Endothelial cell of umbilical vein (primary cell): ENCODE results near the gene AP3S2. TPM values are rescaled to one million over a fixed set of nuclear protein-coding genes. Genes with fewer than 3 reads are reported as not detected.

Source experiments
- BruUV-seq: library from RNA; stranded (reverse); fragments of 400-500 nt; replicated peaks from 2 replicates; lab custom pipeline; 2021; lab: Mats Ljungman, UMichigan
- CTCF ChIA-PET: fragments of 300-600, 350-600 bp; sonication (Branson Sonifier 250); formaldehyde crosslinking; loops from one replicate; lab custom pipeline; 2021; ENCODE audit warnings: antibody characterized with exemption, inconsistent platforms; lab: Charles Lee
- POLR2A ChIA-PET: fragments of 300-600, 350-600 bp; sonication (Branson Sonifier 250); formaldehyde crosslinking; loops from one replicate; lab custom pipeline; 2021; ENCODE audit warnings: antibody characterized with exemption, inconsistent platforms; lab: Charles Lee
- DNase-seq: peaks from one replicate; pipeline ENCODE4 v3.0.0-alpha.2; 2011; ENCODE audit warnings: low read depth, low spot score
- FAIRE-seq: peaks from 2 replicates; lab custom pipeline; 2011; peaks lifted over from hg19 to GRCh38; lab: Jason Lieb, UNC
- H2AFZ ChIP-seq: 2 replicates; pipeline ENCODE4 v1.6.0; 2012; ENCODE audit warnings: low read depth, low read length, control low read depth, inconsistent platforms
- H3K27ac ChIP-seq: 2 replicates; pipeline ENCODE4 v1.5.1; 2011; ENCODE audit warnings: low read depth, mild to moderate bottlenecking, control low read depth, low read length, moderate library complexity; ENCODE audit not compliant: insufficient read depth
- H3K27me3 ChIP-seq, 2 experiments: 2 replicates each; pipeline versions ENCODE4 v1.6.0 to v1.6.1; 2011; ENCODE audit warnings: low read length in 2 of 2, mixed read lengths in 1 of 2; ENCODE audit not compliant: control insufficient read depth in 2 of 2, insufficient read depth in 2 of 2
- H3K36me3 ChIP-seq, 2 experiments: 2 replicates in 1 of 2; 3 replicates in 1 of 2; pipeline ENCODE4 v1.5.1; 2011; ENCODE audit warnings: low read length in 2 of 2, mild to moderate bottlenecking in 1 of 2, moderate library complexity in 1 of 2; ENCODE audit not compliant: control insufficient read depth in 2 of 2, insufficient read depth in 2 of 2; ENCODE audit errors: extremely low read depth in 1 of 2
- H3K4me1 ChIP-seq: 3 replicates; pipeline ENCODE4 v1.5.1; 2011; ENCODE audit warnings: mild to moderate bottlenecking, low read length; ENCODE audit not compliant: control insufficient read depth, insufficient read depth; ENCODE audit errors: extremely low read depth
- H3K4me2 ChIP-seq: 2 replicates; pipeline ENCODE4 v1.6.1; 2011; ENCODE audit warnings: low read length, control low read depth, mixed read lengths; ENCODE audit not compliant: insufficient read depth
- H3K4me3 ChIP-seq, 3 experiments: fragments of 200-600 bp in 1 of 3; sonication (generic), shearing (Covaris generic) in 1 of 3; replicated peaks in 1 of 3; 2 replicates each; pipeline ENCODE4 v1.5.1; 2011 to 2016; ENCODE audit warnings: control low read depth in 3 of 3, low read length in 3 of 3, mild to moderate bottlenecking in 2 of 3, inconsistent platforms in 1 of 3, low read depth in 1 of 3, moderate library complexity in 1 of 3; ENCODE audit not compliant: insufficient read depth in 1 of 3
- H3K79me2 ChIP-seq: 2 replicates; pipeline ENCODE4 v1.6.0; 2012; ENCODE audit warnings: low read length, inconsistent platforms; ENCODE audit not compliant: control insufficient read depth, insufficient read depth
- H3K9ac ChIP-seq: replicated peaks from 2 replicates; pipeline ENCODE3; 2011; ENCODE audit warnings: low read length, control low read depth; ENCODE audit not compliant: insufficient read depth; ENCODE audit errors: extremely low read depth
- H3K9me1 ChIP-seq: replicated peaks from 3 replicates; pipeline ENCODE4 v1.6.0; 2011; ENCODE audit warnings: mild to moderate bottlenecking, low read length; ENCODE audit not compliant: control insufficient read depth, insufficient read depth; ENCODE audit errors: extremely low read depth
- H3K9me3 ChIP-seq: replicated peaks from 2 replicates; pipeline ENCODE4 v1.5.1; 2012; ENCODE audit warnings: low read length, inconsistent platforms; ENCODE audit not compliant: control insufficient read depth, insufficient read depth
- H4K20me1 ChIP-seq: replicated peaks from 2 replicates; pipeline ENCODE3; 2011; ENCODE audit warnings: mild to moderate bottlenecking, low read length; ENCODE audit not compliant: control insufficient read depth, insufficient read depth; ENCODE audit errors: extremely low read depth
- CTCF ChIP-seq, 2 donors: IDR thresholded peaks; 1 replicate in 1 of 2; 2 replicates in 1 of 2; pipeline ENCODE4 v1.5.1; 2011; ENCODE audit warnings: low read length in 2 of 2, mild to moderate bottlenecking in 2 of 2, moderate library complexity in 2 of 2, control low read depth in 1 of 2, inconsistent platforms in 1 of 2, low read depth in 1 of 2; ENCODE audit not compliant: insufficient read depth in 1 of 2; ENCODE audit errors: extremely low read depth in 1 of 2
- EZH2 ChIP-seq: IDR thresholded peaks from 2 replicates; pipeline ENCODE4 v1.6.1; 2012; ENCODE audit warnings: borderline replicate concordance, low read depth, mild to moderate bottlenecking, moderate library complexity, low read length, inconsistent platforms; ENCODE audit not compliant: severe bottlenecking
- FOS ChIP-seq: IDR thresholded peaks from 2 replicates; pipeline ENCODE4 v1.6.1; 2011; ENCODE audit warnings: mild to moderate bottlenecking, low read length, moderate library complexity, borderline replicate concordance; ENCODE audit not compliant: insufficient read depth
- GATA2 ChIP-seq: IDR thresholded peaks from 2 replicates; pipeline ENCODE4 v1.7.0; 2011; ENCODE audit warnings: low read depth, mild to moderate bottlenecking, moderate library complexity, mixed read lengths, low read length; ENCODE audit not compliant: insufficient read length, insufficient read depth
- JUN ChIP-seq: IDR thresholded peaks from 2 replicates; pipeline ENCODE4 v1.6.1; 2011; ENCODE audit warnings: borderline replicate concordance, low read depth; ENCODE audit not compliant: insufficient read length, insufficient read depth
- MYC ChIP-seq: IDR thresholded peaks from one replicate; pipeline ENCODE4 v1.6.1; 2011; ENCODE audit warnings: mild to moderate bottlenecking, low read depth, low read length
- POLR2A ChIP-seq: IDR thresholded peaks from 2 replicates; pipeline ENCODE4 v1.6.1; 2012; ENCODE audit warnings: low read depth, mild to moderate bottlenecking, control low read depth, low read length
- POLR2AphosphoS5 ChIP-seq: IDR thresholded peaks from 2 replicates; pipeline ENCODE4 v1.6.1; 2012; ENCODE audit warnings: low read depth, mild to moderate bottlenecking, control low read depth, low read length, moderate library complexity; ENCODE audit not compliant: insufficient read depth
- dilution Hi-C: fragments of 300-500 bp; cut with MboI; formaldehyde crosslinking; loops from one replicate; pipeline ENCODE4 v1.15.0; 2019; ENCODE audit warnings: low sequenced_read_pairs; ENCODE audit not compliant: extremely low pct_ligation_motif_present
- intact Hi-C: fragments of 100-400 bp; cut with micrococcal nuclease; formaldehyde crosslinking; loops from one replicate; pipeline ENCODE4 v1.10.0; 2022
- polyA plus RNA-seq, 4 experiments: library from polyadenylated mRNA; depleted of rRNA in 3 of 4; stranded (reverse) in 3 of 4; unstranded in 1 of 4; fragments of >200 nt; gene quantifications; 2 replicates each; pipeline versions ENCODE4 v1.2.1 to v1.2.3, GENCODE V29; 2011 to 2012; ENCODE audit warnings: missing spikeins in 1 of 4
- total RNA-seq: library from RNA; stranded (reverse); gene quantifications from 2 replicates; pipeline ENCODE4 v1.2.3, GENCODE V29; 2021
- TF ChIP-seq, protein P1 (sequence below): IDR thresholded peaks from 2 replicates; pipeline ENCODE4 v1.6.1; 2011; ENCODE audit not compliant: insufficient read depth, insufficient read length

Gene AP3S2
- total and polyA plus RNA-seq, 2 donors (not counting 3 experiments of a cell fraction or from before 2014, with no cell fraction given): 14.6 to 31.1 TPM

DNA sequence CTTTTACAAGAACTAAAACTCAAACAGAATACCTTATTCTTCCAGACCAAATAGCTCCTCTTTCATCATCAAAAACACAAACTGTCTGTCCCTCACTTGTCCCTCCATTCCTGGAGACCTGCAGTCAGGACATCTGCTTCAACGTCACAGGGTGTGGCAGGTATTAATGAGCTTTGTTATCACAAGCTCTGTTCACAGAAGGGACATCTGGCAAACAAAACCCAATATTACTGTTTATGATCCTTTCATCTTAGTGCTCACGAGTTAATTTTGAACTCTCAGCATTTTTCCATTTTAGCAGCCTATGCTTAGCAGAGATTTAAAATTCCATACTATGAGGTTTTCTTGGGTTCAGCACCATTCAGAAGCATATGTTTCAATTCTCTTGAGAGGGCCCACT is 32.9 kb downstream of the AP3S2 start:
- Histone ChIP-seq H3K9me1 (no peaks in the 10 kb centered on the region), H3K27me3 (no peaks in the 10 kb centered on the region), H4K20me1 (no peaks in the 10 kb centered on the region), H3K4me1 (no peaks in the 10 kb centered on the region), H3K9ac (no peak overlapping the region), H3K27ac (no peak overlapping the region), H2AFZ (no peak overlapping the region), H3K4me3 (no peak overlapping the region), H3K4me2 (no peak overlapping the region), H3K9me3 (no peaks in the 10 kb centered on the region), H3K79me2 (no peaks in the 10 kb centered on the region), H3K36me3 (peaks cover 0 to 5% of the 10 kb centered on the region in 2 experiments)
- intact Hi-C loops (no loop called here), dilution Hi-C loops (loop anchor here (25.0 kb wide), 1 partner anchor 99 kb away; the partner anchor contains the start of gene MESP1)
- BruUV-seq: no TSS peak
- POLR2A ChIA-PET: no interaction called here
- no peak for TF ChIP-seq JUN
- TF ChIP-seq, protein P1, sequence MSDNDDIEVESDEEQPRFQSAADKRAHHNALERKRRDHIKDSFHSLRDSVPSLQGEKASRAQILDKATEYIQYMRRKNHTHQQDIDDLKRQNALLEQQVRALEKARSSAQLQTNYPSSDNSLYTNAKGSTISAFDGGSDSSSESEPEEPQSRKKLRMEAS: no peak
- no peak for TF ChIP-seq GATA2
- TF ChIP-seq POLR2AphosphoS5: no peak
- TF ChIP-seq EZH2: no peak
- DNase-seq: no peak
- CTCF ChIA-PET: interaction anchor here (1.0 to 1.8 kb wide), 3 partner anchors 14 to 100 kb away, joined by 3 to 9 read pairs (median 4); no protein-coding TSS in a partner anchor
- no peak for FAIRE-seq

- no TSS peak for BruUV-seq
- Histone ChIP-seq H3K79me2 (no peaks in the 10 kb centered on the region), H2AFZ (no peak overlapping the region), H3K4me1 (no peaks in the 10 kb centered on the region), H3K4me3 (no peak overlapping the region), H3K9me1 (no peaks in the 10 kb centered on the region), H3K36me3 (peaks cover 0 to 5% of the 10 kb centered on the region in 2 experiments), H3K4me2 (no peak overlapping the region), H4K20me1 (no peaks in the 10 kb centered on the region), H3K9ac (no peak overlapping the region), H3K27ac (no peak overlapping the region), H3K27me3 (no peaks in the 10 kb centered on the region), H3K9me3 (no peaks in the 10 kb centered on the region)
- TF ChIP-seq GATA2: no peak
- TF ChIP-seq CTCF (IDR thresholded peaks at IDR 0.05; ENCODE audit: extremely low read depth in 1 of 2, insufficient read depth in 1 of 2, low read depth in 1 of 2, low read length in 2 of 2): no peak
- no peak for TF ChIP-seq FOS
- TF ChIP-seq POLR2A: no peak
- TF ChIP-seq POLR2AphosphoS5: no peak
- TF ChIP-seq EZH2: no peak
- no peak for TF ChIP-seq MYC
- TF ChIP-seq, protein P1: no peak
- TF ChIP-seq JUN: no peak
- dilution Hi-C loops: loop anchor here (25.0 kb wide), 1 partner anchor 98 kb away; the partner anchor contains the start of gene MESP1
- ChIA-PET CTCF (interaction anchor here (1.6 to 1.8 kb wide), 2 partner anchors 14 to 99 kb away, joined by 4 to 9 read pairs; no protein-coding TSS in a partner anchor), POLR2A (no interaction called here)
- FAIRE-seq (no peak), DNase-seq (no peak)
- intact Hi-C loops: no loop called here
Observed at GRCh38 chr15:89860431-89860830, 33.4 kb downstream of the AP3S2 start.
